ENCODE data around the gene GCLC. TPM values are rescaled to one million over a fixed set of nuclear protein-coding genes. Genes with fewer than 3 reads are reported as not detected.

The GCLC gene
- total and polyA plus RNA-seq, 9 of the 15 experiments (the other 6 are each of a cell fraction or from before 2014, with no cell fraction given): 3.9 to 20.0 (median 9.4) TPM

GRCh38 chr6:53527249-53527765 lies 17.6 kb downstream of the GCLC start:
- ChIA-PET CTCF (ENCODE audit: low intra/inter-chr PET ratio) (no interaction called here), POLR2A (interaction anchor here (1.1 kb wide), 1 partner anchor 16 kb away, joined by 4 read pairs; no protein-coding TSS in a partner anchor)
- Histone ChIP-seq H3K4me1 (replicated peaks in 1 of 2; ENCODE audit: control insufficient read depth in 2 of 2, insufficient read depth in 2 of 2, low read length in 2 of 2) (peaks cover 0 to 11% of the 10 kb centered on the region in 2 experiments; a peak in 3 of 5 replicates), H3K4me2 (ENCODE audit: insufficient read depth, low read length) (no peak overlapping the region), H3K4me3 (no peak overlapping the region), H3K79me2 (ENCODE audit: control insufficient read depth, insufficient read depth, low read length) (no peaks in the 10 kb centered on the region), H3K27ac (ENCODE audit: extremely low read depth, low read depth, low read length) (no peak overlapping the region), H3K9ac (ENCODE audit: insufficient read depth in 1 of 2, low read depth in 2 of 2, low read length in 2 of 2) (no peak overlapping the region), H3K27me3 (ENCODE audit: control insufficient read depth in 2 of 2, insufficient read depth in 2 of 2, low read length in 2 of 2) (no peaks in the 10 kb centered on the region), H4K20me1 (replicated peaks; ENCODE audit: control insufficient read depth, insufficient read depth, low read length) (peaks cover 18% of the 10 kb centered on the region; the same call in 1 of the 2 replicates), H2AFZ (ENCODE audit: low read depth, low read length) (no peak overlapping the region), H3K9me1 (ENCODE audit: control insufficient read depth, insufficient read depth, low read length) (no peaks in the 10 kb centered on the region), H3K9me3 (replicated peaks; ENCODE audit: control insufficient read depth, insufficient read depth, low read depth, low read length) (no peaks in the 10 kb centered on the region), H3K36me3 (ENCODE audit: control insufficient read depth, insufficient read depth, low read length) (no peaks in the 10 kb centered on the region)
- FAIRE-seq (no peak), DNase-seq (ENCODE audit: extremely low read depth in 1 of 4, low spot score in 3 of 4) (no peak), ATAC-seq (no peak)
- BruUV-seq (replicated peaks): no TSS peak
- in situ Hi-C loops (cut with MboI): no loop called here
- intact Hi-C loops (cut with micrococcal nuclease): no loop called here
- 50% methylated on average over 4 of the region's 4 CpGs for whole genome bisulfite sequencing (ENCODE audit: insufficient coverage, low coverage, missing lambda C conversion rate)
- TF ChIP-seq ZNF133 (CRISPR knock-in tag; IDR thresholded peaks at IDR 0.05) (no peak), PTTG1 (tag; IDR thresholded peaks at IDR 0.05; ENCODE audit: low read depth) (no peak), E2F5 (CRISPR knock-in tag; IDR thresholded peaks at IDR 0.05) (no peak), ZNF282 (CRISPR knock-in tag; IDR thresholded peaks at IDR 0.05) (no peak), HMBOX1 (IDR thresholded peaks at IDR 0.05) (no peak), SETDB1 (IDR thresholded peaks at IDR 0.05; ENCODE audit: low read length) (no peak), KLF6 (CRISPR knock-in tag; IDR thresholded peaks at IDR 0.05; ENCODE audit: borderline replicate concordance) (no peak), SMAD4 (CRISPR knock-in tag; conservative IDR thresholded peaks at IDR 0.05) (no peak), HNRNPL (IDR thresholded peaks at IDR 0.05; ENCODE audit: low read depth, low read length) (no peak), BCLAF1 (IDR thresholded peaks at IDR 0.05; ENCODE audit: borderline replicate concordance in 1 of 2, control insufficient read depth in 1 of 2, low read depth in 2 of 2, low read length in 1 of 2) (no peak), POLR2AphosphoS2 (IDR thresholded peaks at IDR 0.05; ENCODE audit: low read length) (no peak), ELK1 (CRISPR knock-in tag; IDR thresholded peaks at IDR 0.05) (no peak), ZNF316 (IDR thresholded peaks at IDR 0.05) (no peak), TCF15 (CRISPR knock-in tag; IDR thresholded peaks at IDR 0.05) (no peak), FOXJ3 (CRISPR knock-in tag; IDR thresholded peaks at IDR 0.05) (no peak), CREM (IDR thresholded peaks at IDR 0.05; ENCODE audit: low read depth) (no peak)

Data from K562 (cell line).